CD8-positive, alpha-beta memory T cell (primary cell): Measurements from ENCODE around the gene JAG1. TPM values are rescaled to one million over a fixed set of nuclear protein-coding genes. Genes with fewer than 3 reads are reported as not detected.

Source experiments
- CTCF ChIA-PET: fragments of 350-600 bp; sonication (Branson Sonifier 250); formaldehyde crosslinking; loops from one replicate; lab custom pipeline; 2021; ENCODE audit warnings: antibody characterized with exemption; lab: Charles Lee
- POLR2A ChIA-PET: fragments of 350-600 bp; sonication (Branson Sonifier 250); formaldehyde crosslinking; loops from one replicate; lab custom pipeline; 2021; ENCODE audit warnings: antibody characterized with exemption; lab: Charles Lee
- DNase-seq, 5 donors: peaks; one replicate each; pipeline versions ENCODE4 v3.0.0 to v3.0.0-alpha.2; 2020 to 2022; ENCODE audit warnings: mixed read lengths in 1 of 5
- H3K27ac ChIP-seq: one replicate; pipeline ENCODE4 v1.7.0; 2013; ENCODE audit warnings: low read depth, mild to moderate bottlenecking, low read length, moderate library complexity
- H3K27me3 ChIP-seq: 2 replicates; pipeline ENCODE4 v1.7.0; 2013; ENCODE audit warnings: low read length, mild to moderate bottlenecking; ENCODE audit not compliant: insufficient read depth, poor library complexity, severe bottlenecking
- H3K36me3 ChIP-seq: 2 replicates; pipeline ENCODE4 v1.7.0; 2013; ENCODE audit warnings: mild to moderate bottlenecking, low read length, moderate library complexity; ENCODE audit not compliant: insufficient read depth
- H3K4me1 ChIP-seq: 2 replicates; pipeline ENCODE4 v1.7.0; 2013; ENCODE audit warnings: mild to moderate bottlenecking, low read length, moderate library complexity; ENCODE audit not compliant: insufficient read depth
- H3K4me3 ChIP-seq: 2 replicates; pipeline ENCODE4 v1.7.0; 2013; ENCODE audit warnings: mild to moderate bottlenecking, low read length
- H3K9me3 ChIP-seq: 2 replicates; pipeline ENCODE4 v1.7.0; 2013; ENCODE audit warnings: mild to moderate bottlenecking, low read length
- H3K27ac Mint-ChIP-seq, 8 donors: one replicate each; pipeline ENCODE4 v1.8.0; 2020 to 2021; ENCODE audit warnings: mixed read lengths in 8 of 8, mild to moderate bottlenecking in 6 of 8, inconsistent platforms in 3 of 8, moderate library complexity in 3 of 8
- H3K27me3 Mint-ChIP-seq, 2 donors: one replicate each; pipeline ENCODE4 v1.8.0; 2020 to 2021; ENCODE audit warnings: mixed read lengths in 2 of 2, mild to moderate bottlenecking in 1 of 2, moderate library complexity in 1 of 2
- H3K36me3 Mint-ChIP-seq, 3 donors: one replicate each; pipeline ENCODE4 v1.8.0; 2020 to 2021; ENCODE audit warnings: mixed read lengths in 3 of 3, inconsistent platforms in 1 of 3, mild to moderate bottlenecking in 1 of 3
- H3K4me1 Mint-ChIP-seq, 3 donors: one replicate each; pipeline ENCODE4 v1.8.0; 2020 to 2021; ENCODE audit warnings: mixed read lengths in 3 of 3, inconsistent platforms in 1 of 3, mild to moderate bottlenecking in 1 of 3
- H3K4me3 Mint-ChIP-seq, 7 donors: one replicate each; pipeline ENCODE4 v1.8.0; 2020 to 2021; ENCODE audit warnings: mixed read lengths in 7 of 7, mild to moderate bottlenecking in 6 of 7, moderate library complexity in 4 of 7, inconsistent platforms in 2 of 7
- H3K9me3 Mint-ChIP-seq, 5 donors: one replicate each; pipeline ENCODE4 v1.8.0; 2020 to 2022; ENCODE audit warnings: mixed read lengths in 5 of 5, mild to moderate bottlenecking in 3 of 5, moderate library complexity in 2 of 5, inconsistent platforms in 1 of 5
- polyA plus RNA-seq: library from polyadenylated mRNA; unstranded; fragments of 300-500 nt; fragmentation: Illumina TruSeq; gene quantifications from one replicate; pipeline ENCODE4 v1.2.3, GENCODE V29; 2021
- total RNA-seq, 2 experiments: library from RNA; stranded (reverse); gene quantifications; one replicate each; pipeline ENCODE4 v1.2.3, GENCODE V29; 2021

The JAG1 gene
- total and polyA plus RNA-seq, 3 experiments from 2014 or later, result 0.11 to 0.24 (median 0.24) TPM

- Mint-ChIP-seq H3K4me3 (peak overlapping the region in 4 of 7 donors; percentile 3 to 57 (median 30)), H3K4me1 (peaks cover 18 to 32% (median 28%) of the 10 kb centered on the region in 3 donors), H3K36me3 (no peaks in the 10 kb centered on the region), H3K27me3 (peaks cover 42 to 60% of the 10 kb centered on the region in 2 donors), H3K27ac (no peak overlapping the region), H3K9me3 (peaks cover 0 to 2% (median 0%) of the 10 kb centered on the region in 5 donors)
- no peaks in the 10 kb centered on the region for H3K36me3 ChIP-seq
- H3K4me1 ChIP-seq, result no peaks in the 10 kb centered on the region
- H3K27me3 ChIP-seq, result peaks cover 9% of the 10 kb centered on the region
- no peak overlapping the region for H3K4me3 ChIP-seq
- no peak for DNase-seq
- ChIA-PET CTCF (no interaction called here), POLR2A (no interaction called here)
- no peak overlapping the region for H3K27ac ChIP-seq
- no peaks in the 10 kb centered on the region for H3K9me3 ChIP-seq
Measured at GRCh38 chr20:10670501-10671220, 3.1 kb downstream of the JAG1 start.

GRCh38 chr20:10669843-10670446, 3.9 kb downstream of the JAG1 start:
- no peak for DNase-seq
- no peaks in the 10 kb centered on the region for H3K36me3 Mint-ChIP-seq
- H3K9me3 ChIP-seq, result no peaks in the 10 kb centered on the region
- H3K9me3 Mint-ChIP-seq, result no peaks in the 10 kb centered on the region
- peaks cover 35 to 59% of the 10 kb centered on the region in 2 donors for H3K27me3 Mint-ChIP-seq
- peaks cover 2% of the 10 kb centered on the region for H3K27me3 ChIP-seq
- peaks cover 15 to 28% (median 24%) of the 10 kb centered on the region in 3 donors for H3K4me1 Mint-ChIP-seq
- H3K4me3 ChIP-seq, result no peak overlapping the region
- H3K27ac Mint-ChIP-seq, result no peak overlapping the region
- CTCF ChIA-PET, result no interaction called here
- no peaks in the 10 kb centered on the region for H3K36me3 ChIP-seq
- H3K27ac ChIP-seq, result no peak overlapping the region
- H3K4me3 Mint-ChIP-seq, result no peak overlapping the region
- no peaks in the 10 kb centered on the region for H3K4me1 ChIP-seq
- POLR2A ChIA-PET, result no interaction called here

GRCh38 chr20:10668677-10669368, 5.0 kb downstream of the JAG1 start:
- Histone ChIP-seq H3K9me3 (no peaks in the 10 kb centered on the region), H3K27ac (no peak overlapping the region), H3K4me3 (no peak overlapping the region), H3K4me1 (no peaks in the 10 kb centered on the region), H3K27me3 (no peaks in the 10 kb centered on the region), H3K36me3 (no peaks in the 10 kb centered on the region)
- no peak for DNase-seq
- Mint-ChIP-seq H3K4me3 (no peak overlapping the region), H3K36me3 (no peaks in the 10 kb centered on the region), H3K4me1 (peaks cover 15 to 27% (median 24%) of the 10 kb centered on the region in 3 donors), H3K27me3 (peaks cover 36 to 63% of the 10 kb centered on the region in 2 donors), H3K9me3 (no peaks in the 10 kb centered on the region), H3K27ac (no peak overlapping the region)
- ChIA-PET CTCF (no interaction called here), POLR2A (no interaction called here)

GRCh38 chr20:10667560-10668167, 6.1 kb downstream of the JAG1 start:
- Mint-ChIP-seq H3K27ac (no peak overlapping the region), H3K36me3 (no peaks in the 10 kb centered on the region), H3K4me1 (peaks cover 12 to 20% (median 20%) of the 10 kb centered on the region in 3 donors), H3K27me3 (peaks cover 34 to 69% of the 10 kb centered on the region in 2 donors), H3K4me3 (no peak overlapping the region), H3K9me3 (no peaks in the 10 kb centered on the region)
- Histone ChIP-seq H3K27ac (no peak overlapping the region), H3K4me1 (no peaks in the 10 kb centered on the region), H3K36me3 (no peaks in the 10 kb centered on the region), H3K4me3 (no peak overlapping the region), H3K9me3 (no peaks in the 10 kb centered on the region), H3K27me3 (no peaks in the 10 kb centered on the region)
- ChIA-PET POLR2A (no interaction called here), CTCF (interaction anchor here (0.7 kb wide), 2 partner anchors 122 to 281 kb away, joined by 3 to 4 read pairs; no protein-coding TSS in a partner anchor)
- DNase-seq, result no peak

GRCh38 chr20:10667077-10667401, 6.8 kb downstream of the JAG1 start:
- H3K27ac ChIP-seq, result no peak overlapping the region
- H3K4me1 Mint-ChIP-seq, result peaks cover 6 to 14% (median 13%) of the 10 kb centered on the region in 3 donors
- H3K4me1 ChIP-seq, result no peaks in the 10 kb centered on the region
- no peaks in the 10 kb centered on the region for H3K27me3 ChIP-seq
- POLR2A ChIA-PET, result no interaction called here
- no peaks in the 10 kb centered on the region for H3K9me3 ChIP-seq
- no peaks in the 10 kb centered on the region for H3K36me3 Mint-ChIP-seq
- no peaks in the 10 kb centered on the region for H3K36me3 ChIP-seq
- H3K9me3 Mint-ChIP-seq, result no peaks in the 10 kb centered on the region
- H3K4me3 Mint-ChIP-seq, result no peak overlapping the region
- H3K27ac Mint-ChIP-seq, result no peak overlapping the region
- DNase-seq, result no peak
- peaks cover 29 to 63% of the 10 kb centered on the region in 2 donors for H3K27me3 Mint-ChIP-seq
- no peak overlapping the region for H3K4me3 ChIP-seq
- CTCF ChIA-PET, result no interaction called here

- no peaks in the 10 kb centered on the region for H3K36me3 Mint-ChIP-seq
- H3K4me1 Mint-ChIP-seq, result peaks cover 3 to 13% (median 10%) of the 10 kb centered on the region in 3 donors
- no peaks in the 10 kb centered on the region for H3K9me3 ChIP-seq
- DNase-seq, result no peak
- peaks cover 28 to 63% of the 10 kb centered on the region in 2 donors for H3K27me3 Mint-ChIP-seq
- no peak overlapping the region for H3K27ac ChIP-seq
- H3K9me3 Mint-ChIP-seq, result no peaks in the 10 kb centered on the region
- H3K4me3 ChIP-seq, result no peak overlapping the region
- no peak overlapping the region for H3K4me3 Mint-ChIP-seq
- H3K27me3 ChIP-seq, result no peaks in the 10 kb centered on the region
- ChIA-PET POLR2A (no interaction called here), CTCF (no interaction called here)
- H3K36me3 ChIP-seq, result no peaks in the 10 kb centered on the region
- H3K4me1 ChIP-seq, result no peaks in the 10 kb centered on the region
- peak overlapping the region in 1 of 8 donors; percentile 73 for H3K27ac Mint-ChIP-seq
Measured at GRCh38 chr20:10666221-10667076, 7.3 kb downstream of the JAG1 start.

GRCh38 chr20:10665791-10666190, 8.0 kb downstream of the JAG1 start:
- H3K9me3 ChIP-seq, result no peaks in the 10 kb centered on the region
- no peak overlapping the region for H3K27ac Mint-ChIP-seq
- ChIA-PET CTCF (no interaction called here), POLR2A (no interaction called here)
- peaks cover 0 to 6% (median 4%) of the 10 kb centered on the region in 3 donors for H3K4me1 Mint-ChIP-seq
- no peaks in the 10 kb centered on the region for H3K9me3 Mint-ChIP-seq
- H3K27me3 Mint-ChIP-seq, result peaks cover 24 to 63% of the 10 kb centered on the region in 2 donors
- H3K36me3 ChIP-seq, result no peaks in the 10 kb centered on the region
- no peaks in the 10 kb centered on the region for H3K4me1 ChIP-seq
- no peaks in the 10 kb centered on the region for H3K36me3 Mint-ChIP-seq
- no peak overlapping the region for H3K4me3 ChIP-seq
- no peak for DNase-seq
- H3K27me3 ChIP-seq, result no peaks in the 10 kb centered on the region
- H3K4me3 Mint-ChIP-seq, result no peak overlapping the region
- H3K27ac ChIP-seq, result no peak overlapping the region
